ENCODE results near the gene C10orf88.
A peak's percentile ranks its signal among the peaks of the same experiment; 100 is the strongest.

Gene C10orf88, protein sequence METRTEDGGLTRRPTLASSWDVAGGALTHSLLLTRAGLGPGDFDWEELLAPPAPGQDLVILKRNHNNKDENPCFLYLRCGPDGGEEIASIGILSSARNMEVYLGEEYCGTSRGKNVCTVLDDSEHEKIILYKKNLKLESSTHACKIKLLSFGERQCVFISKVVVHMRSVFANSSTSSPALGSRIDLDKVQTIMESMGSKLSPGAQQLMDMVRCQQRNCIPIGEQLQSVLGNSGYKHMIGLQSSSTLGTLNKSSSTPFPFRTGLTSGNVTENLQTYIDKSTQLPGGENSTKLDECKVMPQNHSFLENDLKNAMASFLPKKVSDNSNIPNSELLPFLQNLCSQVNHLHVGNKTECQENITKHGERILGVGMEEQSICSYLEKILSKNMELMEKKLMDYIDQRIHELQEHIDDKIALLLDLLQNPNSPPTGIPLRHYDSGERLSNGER

GRCh38 chr10:122953902-122954730 lies at the start of gene C10orf88:
Gene C10orf88, minus strand, starts transcription at chr10:122954227. Its CDS starts 49 bp downstream, at chr10:122954178.
- DNase-seq: peak; percentile 97

GRCh38 chr10:123001370-123001769 lies 47.3 kb upstream of the C10orf88 start:
- no peak for DNase-seq

DNA sequence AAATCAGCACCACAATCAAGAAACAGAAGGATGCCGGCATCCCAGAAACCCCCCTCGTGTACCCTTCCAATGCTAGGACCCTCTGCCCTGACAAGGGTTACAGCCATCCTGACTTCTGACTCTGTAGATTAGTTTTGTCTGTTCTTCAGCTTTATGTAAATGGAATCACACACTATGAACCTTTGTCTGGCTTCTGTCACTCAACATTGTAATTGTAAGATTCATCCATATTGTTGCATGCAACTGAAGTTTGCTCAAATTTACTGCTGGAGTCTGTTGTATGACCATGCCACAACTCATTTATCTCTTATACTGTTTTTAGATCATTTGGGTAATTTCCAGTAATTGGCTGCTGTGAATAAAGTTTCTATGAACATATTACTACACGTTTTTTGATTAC lies 46.1 kb upstream of the C10orf88 start:
- DNase-seq: no peak

GRCh38 chr10:122999347-122999746 lies 45.3 kb upstream of the C10orf88 start:
- no peak for DNase-seq

- no peak for DNase-seq
Observed at GRCh38 chr10:122998934-122999333, 44.9 kb upstream of the C10orf88 start.

GRCh38 chr10:122998360-122998917 lies 44.4 kb upstream of the C10orf88 start:
- DNase-seq: no peak

DNA sequence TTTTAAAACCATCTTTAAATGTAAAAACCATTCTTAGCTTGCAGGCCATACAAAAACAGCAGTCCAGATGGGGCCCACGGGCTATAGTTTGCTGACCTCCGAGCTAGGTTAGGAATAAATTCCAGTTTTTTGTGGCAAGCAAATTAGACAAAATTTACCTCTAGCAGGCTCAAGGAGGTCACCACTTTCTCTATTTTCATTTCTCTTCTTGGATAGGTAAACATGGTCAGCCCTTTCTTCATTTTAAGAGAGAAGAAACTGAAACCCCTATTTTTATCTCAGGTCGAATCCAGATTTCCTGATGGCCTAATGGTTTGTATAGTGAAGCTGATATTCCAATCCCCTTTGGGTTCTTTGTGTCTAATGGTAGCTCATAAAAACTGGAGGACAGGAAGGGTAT lies 43.8 kb upstream of the C10orf88 start:
- DNase-seq: no peak

DNA sequence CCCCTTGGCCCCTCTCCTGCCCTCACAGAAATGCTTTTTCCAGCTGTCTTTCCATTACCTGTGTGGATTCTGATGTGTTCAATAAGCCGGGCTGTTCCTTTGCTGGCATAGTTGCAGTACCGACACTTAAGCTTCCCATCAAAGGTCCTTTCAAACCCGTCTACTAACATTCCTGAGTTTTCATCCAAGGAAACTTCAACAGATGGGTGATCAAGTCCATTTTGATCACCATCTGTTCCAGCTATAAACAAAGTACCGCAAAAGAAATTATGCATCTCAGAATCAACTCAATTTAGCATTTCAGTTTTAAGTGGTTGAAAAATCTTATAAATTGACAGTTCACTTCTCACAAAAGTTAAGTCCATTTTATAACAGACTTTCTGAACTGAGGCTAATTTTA lies 41.9 kb upstream of the C10orf88 start:
- DNase-seq: no peak

- no peak for DNase-seq
Observed at GRCh38 chr10:122993797-122994336, 39.8 kb upstream of the C10orf88 start.

GRCh38 chr10:122992031-122992585 lies 38.1 kb upstream of the C10orf88 start:
- no peak for DNase-seq

- DNase-seq: no peak
Observed at GRCh38 chr10:122990278-122990677, 36.3 kb upstream of the C10orf88 start.

DNA sequence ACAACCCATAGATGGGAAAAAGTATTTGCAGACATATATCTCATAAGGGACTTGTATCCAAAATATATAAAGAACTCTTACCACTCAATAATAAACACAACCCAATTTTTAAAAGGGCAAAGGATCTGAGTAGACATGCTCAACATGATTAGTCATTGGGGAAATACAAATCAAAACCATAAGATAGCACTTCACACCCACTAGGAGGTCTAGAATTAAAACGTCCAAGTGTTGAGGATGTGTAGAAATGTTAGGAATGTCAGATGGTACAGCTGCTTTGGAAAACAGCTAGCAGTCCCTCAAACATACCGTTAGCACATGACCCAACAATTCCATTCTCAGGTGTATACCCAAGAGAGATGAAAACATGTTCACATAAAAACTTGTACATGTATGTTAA lies 34.5 kb upstream of the C10orf88 start:
- DNase-seq: no peak

DNA sequence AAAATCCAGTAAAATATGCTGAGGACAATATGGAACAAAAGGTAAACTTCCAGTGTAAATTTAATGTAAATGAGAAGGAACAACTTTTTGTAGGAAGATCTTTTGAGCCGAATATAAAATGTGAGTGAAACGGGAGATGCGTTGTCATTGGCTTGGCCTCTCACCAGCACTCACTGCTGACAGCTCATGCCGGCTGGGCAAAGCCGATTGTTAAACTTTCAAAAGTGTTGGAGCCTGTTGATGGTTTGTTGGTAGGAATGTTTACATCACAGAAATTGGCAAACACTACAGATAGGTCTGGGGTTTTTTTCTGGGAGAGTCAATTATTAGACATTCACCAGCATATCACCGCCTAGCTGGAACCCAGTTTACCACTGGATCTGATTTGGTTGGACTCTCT lies 32.3 kb upstream of the C10orf88 start:
- DNase-seq: no peak

- no peak for DNase-seq
Observed at GRCh38 chr10:122984708-122985107, 30.7 kb upstream of the C10orf88 start.

DNA sequence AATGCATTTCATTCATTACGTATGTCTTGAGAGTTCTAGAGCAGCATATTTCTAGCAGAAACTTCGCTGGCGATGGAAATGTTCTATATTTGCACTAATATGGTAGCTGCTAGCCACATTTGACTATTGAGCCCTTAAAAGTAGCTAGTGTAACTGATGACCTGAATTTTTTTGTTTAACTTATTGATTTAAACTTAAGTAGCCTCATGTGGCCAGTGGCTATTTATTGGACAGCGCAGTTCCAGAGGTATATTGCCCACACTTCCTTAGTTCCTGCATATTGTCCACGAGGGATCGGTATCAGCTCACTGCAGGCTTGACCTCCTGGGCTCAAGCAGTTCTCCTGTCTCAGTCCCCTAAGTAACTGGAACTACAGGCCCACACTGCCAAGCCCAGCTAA lies 29.9 kb upstream of the C10orf88 start:
- no peak for DNase-seq

GRCh38 chr10:122981066-122981464 lies 27.0 kb upstream of the C10orf88 start:
- DNase-seq: peak; percentile 8

- DNase-seq: peak; percentile 92
Observed at GRCh38 chr10:122980209-122981065, 26.4 kb upstream of the C10orf88 start, which contains the start of gene PSTK. Gene PSTK, plus strand, starts transcription at chr10:122980401. Its CDS starts 79 bp downstream, at chr10:122980480.

GRCh38 chr10:122974543-122975064 lies 20.6 kb upstream of the C10orf88 start:
- DNase-seq: no peak

GRCh38 chr10:122974023-122974422 lies 20.0 kb upstream of the C10orf88 start:
- DNase-seq: no peak

DNA sequence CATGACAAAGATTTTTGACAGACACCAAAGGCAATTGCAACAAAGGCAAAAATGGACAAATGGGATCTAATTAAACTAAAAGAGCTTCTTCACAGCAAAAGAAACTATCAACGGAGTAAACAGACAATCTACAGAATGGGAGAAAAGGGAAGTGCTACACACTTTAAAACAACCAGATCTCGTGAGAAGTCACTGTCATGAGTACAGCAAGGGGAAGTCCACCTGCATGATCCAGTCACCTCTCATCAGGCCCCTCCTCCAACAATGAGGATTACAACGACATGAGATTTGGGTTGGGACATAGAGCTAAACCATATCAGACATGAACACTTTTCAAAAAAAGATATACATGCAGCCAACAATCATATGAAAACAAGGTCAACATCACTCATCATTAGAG lies 14.7 kb upstream of the C10orf88 start:
- DNase-seq: no peak

- no peak for DNase-seq
Observed at GRCh38 chr10:122966879-122967278, 12.9 kb upstream of the C10orf88 start.

- no peak for DNase-seq
Observed at GRCh38 chr10:122962405-122962804, 8.4 kb upstream of the C10orf88 start.

Data from stimulated activated CD4-positive, alpha-beta T cell treated with anti-CD3 and anti-CD28 coated beads, Interleukin-15, amount 100 ng/mL, for 24 hours (primary cell).